K562 (cell line): Measurements from ENCODE around the gene TPRG1L. TPM values are rescaled to one million over a fixed set of nuclear protein-coding genes. Genes with fewer than 3 reads are reported as not detected.

ENCODE experiments used
- BRD4 ChIP-seq: fragments of 200-600 bp; sonication (generic); IDR thresholded peaks from 2 replicates; pipeline ENCODE4 v1.6.1; 2017; ENCODE audit warnings: inconsistent platforms
- CBFA2T3 ChIP-seq: fragments of 450-650 bp; IDR thresholded peaks from 2 replicates; pipeline ENCODE4 v1.6.1; 2017
- CBX3 ChIP-seq, 2 experiments: IDR thresholded peaks; 1 replicate in 1 of 2; 2 replicates in 1 of 2; pipeline ENCODE4 v1.6.1; 2012; ENCODE audit warnings: inconsistent platforms in 2 of 2, low read length in 2 of 2, borderline replicate concordance in 1 of 2, control low read depth in 1 of 2
- DNMT1 ChIP-seq: fragments of 450-650 bp; IDR thresholded peaks from 2 replicates; pipeline ENCODE4 v1.6.1; 2016; ENCODE audit warnings: antibody characterized with exemption, mild to moderate bottlenecking
- E4F1 ChIP-seq: fragments of 250-450 bp; sonication (Bioruptor Pico); IDR thresholded peaks from 2 replicates; pipeline ENCODE4 v1.5.0; 2021; ENCODE audit warnings: mild to moderate bottlenecking, borderline replicate concordance
- ESRRB ChIP-seq: fragments of 250-450 bp; sonication (Bioruptor Pico); IDR thresholded peaks from 2 replicates; pipeline ENCODE4 v1.5.0; 2020; ENCODE audit warnings: mild to moderate bottlenecking, moderate library complexity, borderline replicate concordance
- FOXA1 ChIP-seq: fragments of 450-650 bp; IDR thresholded peaks from 2 replicates; pipeline ENCODE4 v1.6.1; 2016; ENCODE audit warnings: mild to moderate bottlenecking, borderline replicate concordance
- FOXJ2 ChIP-seq: fragments of 200-800 bp; sonication (Bioruptor generic); IDR thresholded peaks from 2 replicates; pipeline ENCODE4 v1.6.1; 2016; ENCODE audit warnings: missing genetic modification characterization, missing compliant biosample characterization
- HDAC6 ChIP-seq: IDR thresholded peaks from 2 replicates; pipeline ENCODE4 v1.6.1; 2012; ENCODE audit warnings: low read depth, mild to moderate bottlenecking, control low read depth, inconsistent platforms, low read length, moderate library complexity
- HNRNPLL ChIP-seq: fragments of 200-400 bp; formaldehyde crosslinking; IDR thresholded peaks from 2 replicates; pipeline ENCODE4 v1.6.1; 2017; ENCODE audit warnings: low read length, low read depth, mild to moderate bottlenecking; ENCODE audit not compliant: poor library complexity, severe bottlenecking
- MCM5 ChIP-seq: fragments of 450-650 bp; IDR thresholded peaks from 2 replicates; pipeline ENCODE4 v1.6.1; 2016; ENCODE audit warnings: low read depth
- MYNN ChIP-seq, 2 experiments: sonication (generic); formaldehyde crosslinking in 1 of 2; IDR thresholded peaks; 2 replicates each; pipeline versions ENCODE4 v1.5.0 to v1.6.1; 2016 to 2020; ENCODE audit warnings: antibody characterized with exemption in 1 of 2, missing genetic modification reagents in 1 of 2
- NBN ChIP-seq: fragments of 450-650 bp; IDR thresholded peaks from 2 replicates; pipeline ENCODE4 v1.6.1; 2016; ENCODE audit warnings: low read depth, mild to moderate bottlenecking
- PHTF2 ChIP-seq: fragments of 250-450 bp; sonication (Bioruptor Pico); IDR thresholded peaks from 2 replicates; pipeline ENCODE4 v1.5.0; 2021; ENCODE audit warnings: mild to moderate bottlenecking
- RHOXF2B ChIP-seq: fragments of 250-450 bp; sonication (Bioruptor Pico); conservative IDR thresholded peaks from 2 replicates; pipeline ENCODE4 v1.5.1; 2021
- ZBTB17 ChIP-seq: fragments of 450-650 bp; formaldehyde crosslinking; IDR thresholded peaks from 2 replicates; pipeline ENCODE4 v1.4.0; 2020; ENCODE audit warnings: mild to moderate bottlenecking
- ZFP1 ChIP-seq: fragments of 450-650 bp; formaldehyde crosslinking; IDR thresholded peaks from 2 replicates; pipeline ENCODE4 v1.4.0; 2020; ENCODE audit warnings: mild to moderate bottlenecking, mixed read lengths
- ZNF707 ChIP-seq: fragments of 250-450 bp; sonication (Bioruptor Pico); conservative IDR thresholded peaks from 2 replicates; pipeline ENCODE4 v1.8.0; 2022; ENCODE audit warnings: inconsistent platforms, mild to moderate bottlenecking, moderate library complexity
- ZSCAN29 ChIP-seq: fragments of 450-650 bp; IDR thresholded peaks from 2 replicates; pipeline ENCODE4 v1.6.1; 2017
- polyA plus RNA-seq, 8 experiments: library from polyadenylated mRNA; depleted of rRNA in 4 of 8; stranded (reverse) in 5 of 8; unstranded in 3 of 8; fragments of >200 nt; fragmentation: Nextera tagmentation in 2 of 8; fragmentation: Illumina TruSeq in 1 of 8; extraction: Ambion mirVana in 2 of 8; extraction: Trizol in 1 of 8; gene quantifications; 2 replicates each; pipeline versions ENCODE4 v1.2.1 to v1.2.3, GENCODE V29; 2011 to 2014; ENCODE audit warnings: inconsistent platforms in 1 of 8, missing spikeins in 1 of 8
- total RNA-seq, 7 experiments: library from RNA; depleted of rRNA in 6 of 7; stranded (reverse); fragments of >200 nt in 6 of 7; fragmentation: Illumina TruSeq in 2 of 7; extraction: Trizol in 2 of 7; gene quantifications; 2 replicates each; pipeline versions ENCODE4 v1.2.1 to v1.2.3, GENCODE V29; 2011 to 2021; ENCODE audit warnings: low replicate concordance in 1 of 7
- TF ChIP-seq, protein P1 (sequence below): fragments of 250-450 bp; sonication (Bioruptor Pico); IDR thresholded peaks from 2 replicates; pipeline ENCODE4 v1.4.0; 2020; ENCODE audit warnings: mild to moderate bottlenecking, moderate library complexity
- TF ChIP-seq, protein P2 (sequence below), 2 experiments: IDR thresholded peaks; 2 replicates each; pipeline ENCODE4 v1.6.1; 2012; ENCODE audit warnings: improper control_type of control experiment in 2 of 2, low read depth in 2 of 2, low read length in 2 of 2, borderline replicate concordance in 1 of 2

TPRG1L gene
- total and polyA plus RNA-seq, 9 of the 15 experiments (the other 6 are each of a cell fraction or from before 2014, with no cell fraction given) = 1.6 to 11.0 (median 6.2) TPM

DNA sequence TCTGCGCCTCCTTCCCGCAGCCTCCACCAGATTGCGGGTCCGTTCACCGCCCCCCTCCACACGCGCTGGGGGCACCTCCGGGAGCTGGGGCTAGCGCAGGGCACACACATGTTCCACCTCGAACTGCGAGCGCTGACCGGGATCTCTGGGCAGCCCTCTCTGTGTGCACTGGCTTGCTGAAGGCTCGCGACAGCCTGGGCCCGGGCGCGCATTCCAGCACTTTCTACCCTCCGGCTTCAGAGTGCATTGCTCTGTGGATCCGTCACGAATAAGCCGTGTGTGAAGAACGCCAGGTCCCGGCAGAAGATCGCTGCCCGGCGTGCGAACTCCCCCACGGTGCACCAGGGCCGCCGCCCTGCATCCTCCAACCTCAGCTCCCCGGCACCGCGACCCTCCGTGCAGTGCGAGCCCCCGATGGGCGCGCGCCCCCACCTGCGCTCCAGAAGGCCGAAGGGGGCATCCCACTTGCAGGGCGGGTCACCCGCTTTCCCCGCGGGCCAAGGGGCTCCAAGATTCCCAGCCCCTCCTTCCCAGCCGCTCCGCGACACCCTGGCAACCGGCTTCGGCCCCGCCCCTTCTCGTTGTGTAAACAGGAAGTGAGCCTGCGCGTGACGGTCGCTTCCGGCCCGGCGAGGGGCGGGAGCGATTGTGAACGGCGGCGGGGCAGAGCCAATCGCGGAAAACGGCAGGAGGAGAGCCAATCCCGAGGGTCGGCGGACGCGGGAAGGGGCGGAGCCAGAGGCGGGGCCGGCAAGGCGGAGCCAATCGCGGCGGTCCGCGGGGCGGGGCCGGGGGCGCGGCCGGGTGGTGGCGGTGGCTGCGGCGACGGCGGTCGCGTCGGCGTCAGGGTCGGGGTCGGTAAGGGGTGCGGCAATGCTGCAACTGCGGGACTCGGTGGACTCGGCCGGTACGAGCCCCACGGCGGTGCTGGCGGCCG, at the start of gene TPRG1L (continued):
- TF ChIP-seq, protein P1, sequence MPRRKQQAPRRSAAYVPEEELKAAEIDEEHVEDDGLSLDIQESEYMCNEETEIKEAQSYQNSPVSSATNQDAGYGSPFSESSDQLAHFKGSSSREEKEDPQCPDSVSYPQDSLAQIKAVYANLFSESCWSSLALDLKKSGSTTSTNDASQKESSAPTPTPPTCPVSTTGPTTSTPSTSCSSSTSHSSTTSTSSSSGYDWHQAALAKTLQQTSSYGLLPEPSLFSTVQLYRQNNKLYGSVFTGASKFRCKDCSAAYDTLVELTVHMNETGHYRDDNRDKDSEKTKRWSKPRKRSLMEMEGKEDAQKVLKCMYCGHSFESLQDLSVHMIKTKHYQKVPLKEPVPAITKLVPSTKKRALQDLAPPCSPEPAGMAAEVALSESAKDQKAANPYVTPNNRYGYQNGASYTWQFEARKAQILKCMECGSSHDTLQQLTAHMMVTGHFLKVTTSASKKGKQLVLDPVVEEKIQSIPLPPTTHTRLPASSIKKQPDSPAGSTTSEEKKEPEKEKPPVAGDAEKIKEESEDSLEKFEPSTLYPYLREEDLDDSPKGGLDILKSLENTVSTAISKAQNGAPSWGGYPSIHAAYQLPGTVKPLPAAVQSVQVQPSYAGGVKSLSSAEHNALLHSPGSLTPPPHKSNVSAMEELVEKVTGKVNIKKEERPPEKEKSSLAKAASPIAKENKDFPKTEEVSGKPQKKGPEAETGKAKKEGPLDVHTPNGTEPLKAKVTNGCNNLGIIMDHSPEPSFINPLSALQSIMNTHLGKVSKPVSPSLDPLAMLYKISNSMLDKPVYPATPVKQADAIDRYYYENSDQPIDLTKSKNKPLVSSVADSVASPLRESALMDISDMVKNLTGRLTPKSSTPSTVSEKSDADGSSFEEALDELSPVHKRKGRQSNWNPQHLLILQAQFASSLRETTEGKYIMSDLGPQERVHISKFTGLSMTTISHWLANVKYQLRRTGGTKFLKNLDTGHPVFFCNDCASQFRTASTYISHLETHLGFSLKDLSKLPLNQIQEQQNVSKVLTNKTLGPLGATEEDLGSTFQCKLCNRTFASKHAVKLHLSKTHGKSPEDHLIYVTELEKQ = no peak
- TF ChIP-seq NBN (no peak), ZSCAN29 (no peak), FOXA1 (peak; percentile 93), HNRNPLL (peak; percentile 52), PHTF2 (CRISPR knock-in tag) (no peak), FOXJ2 (tag) (0 out of 2 replicates have a peak, but pooled peaks have one; percentile 41), ZFP1 (no peak), HDAC6 (no peak), DNMT1 (no peak), RHOXF2B (CRISPR knock-in tag) (no peak), ESRRB (no peak), ZBTB17 (CRISPR knock-in tag) (no peak), E4F1 (no peak), CBX3 (IDR thresholded peaks at IDR 0.05; ENCODE audit: borderline replicate concordance in 1 of 2, low read length in 2 of 2) (no peak), MCM5 (no peak), CBFA2T3 (no peak), BRD4 (no peak), MYNN (IDR thresholded peaks at IDR 0.05) (no peak), MYNN (CRISPR knock-in tag; IDR thresholded peaks at IDR 0.05) (no peak), ZNF707 (CRISPR knock-in tag) (no peak)
- TF ChIP-seq, protein P2, sequence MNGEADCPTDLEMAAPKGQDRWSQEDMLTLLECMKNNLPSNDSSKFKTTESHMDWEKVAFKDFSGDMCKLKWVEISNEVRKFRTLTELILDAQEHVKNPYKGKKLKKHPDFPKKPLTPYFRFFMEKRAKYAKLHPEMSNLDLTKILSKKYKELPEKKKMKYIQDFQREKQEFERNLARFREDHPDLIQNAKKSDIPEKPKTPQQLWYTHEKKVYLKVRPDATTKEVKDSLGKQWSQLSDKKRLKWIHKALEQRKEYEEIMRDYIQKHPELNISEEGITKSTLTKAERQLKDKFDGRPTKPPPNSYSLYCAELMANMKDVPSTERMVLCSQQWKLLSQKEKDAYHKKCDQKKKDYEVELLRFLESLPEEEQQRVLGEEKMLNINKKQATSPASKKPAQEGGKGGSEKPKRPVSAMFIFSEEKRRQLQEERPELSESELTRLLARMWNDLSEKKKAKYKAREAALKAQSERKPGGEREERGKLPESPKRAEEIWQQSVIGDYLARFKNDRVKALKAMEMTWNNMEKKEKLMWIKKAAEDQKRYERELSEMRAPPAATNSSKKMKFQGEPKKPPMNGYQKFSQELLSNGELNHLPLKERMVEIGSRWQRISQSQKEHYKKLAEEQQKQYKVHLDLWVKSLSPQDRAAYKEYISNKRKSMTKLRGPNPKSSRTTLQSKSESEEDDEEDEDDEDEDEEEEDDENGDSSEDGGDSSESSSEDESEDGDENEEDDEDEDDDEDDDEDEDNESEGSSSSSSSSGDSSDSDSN (IDR thresholded peaks at IDR 0.05; ENCODE audit: borderline replicate concordance in 1 of 2, low read depth in 2 of 2, low read length in 2 of 2) = no peak
